Adrenal gland (tissue), 12 donors: ENCODE measurements around the gene PER3. TPM values are rescaled to one million over a fixed set of nuclear protein-coding genes. Genes with fewer than 3 reads are reported as not detected.

Experiments
- DNase-seq, 7 donors: peaks; one replicate each; pipeline ENCODE4 v3.0.0-alpha.2; 2019 to 2020
- H3K27ac ChIP-seq, 5 donors: fragments of 200-600 bp; sonication (generic) in 4 of 5; 1 replicate in 3 of 5; 2 replicates in 2 of 5; pipeline versions ENCODE4 v1.5.1 to v1.8.0; 2016 to 2020; ENCODE audit warnings: mild to moderate bottlenecking in 1 of 5
- H3K27me3 ChIP-seq: fragments of 200-600 bp; 2 replicates; pipeline ENCODE4 v1.8.0; 2021
- H3K36me3 ChIP-seq, 2 donors: fragments of 200-600 bp; replicated peaks in 1 of 2; 1 replicate in 1 of 2; 2 replicates in 1 of 2; pipeline versions ENCODE4 v1.5.1 to v1.8.0; 2018 to 2022
- H3K4me1 ChIP-seq, 2 donors: fragments of 200-600 bp; replicated peaks in 1 of 2; 1 replicate in 1 of 2; 2 replicates in 1 of 2; pipeline versions ENCODE4 v1.5.1 to v1.8.0; 2018 to 2021
- H3K4me3 ChIP-seq, 4 donors: fragments of 200-600 bp; sonication (generic) in 3 of 4; one replicate each; pipeline ENCODE4 v1.5.1; 2016 to 2018
- H3K9me3 ChIP-seq, 3 donors: fragments of 200-600 bp; sonication (generic) in 1 of 3; replicated peaks in 1 of 3; 1 replicate in 2 of 3; 2 replicates in 1 of 3; pipeline versions ENCODE4 v1.5.1 to v1.8.0; 2016 to 2021
- CTCF ChIP-seq, 6 experiments: fragments of 450-650 bp in 4 of 6; fragments of 200-600 bp in 2 of 6; sonication (generic) in 1 of 6; IDR thresholded peaks; 1 replicate in 5 of 6; 2 replicates in 1 of 6; pipeline versions ENCODE4 v1.5.1 to v1.8.0; 2016 to 2021; ENCODE audit warnings: antibody characterized with exemption in 6 of 6, mild to moderate bottlenecking in 2 of 6, moderate library complexity in 1 of 6
- POLR2A ChIP-seq, 2 donors: fragments of 450-650 bp; IDR thresholded peaks; one replicate each; pipeline ENCODE4 v1.6.1; 2017; ENCODE audit warnings: antibody characterized with exemption in 2 of 2, mild to moderate bottlenecking in 2 of 2, moderate library complexity in 1 of 2
- WGBS, 4 donors: extraction: QIAGEN DNeasy Blood & Tissue Kit in 2 of 4; methylation state at CpG; one replicate each; pipeline versions ENCODE4 v1.1.5 to v1.1.7; 2013 to 2017; 5-methylcytosine and 5-hydroxymethylcytosine counted together
- intact Hi-C, 2 donors: fragments of 100-400 bp; cut with DNase I; formaldehyde crosslinking; loops; one replicate each; pipeline versions ENCODE4 v1.14.1 to v1.15.0; 2022 to 2023
- polyA plus RNA-seq, 3 donors: library from polyadenylated mRNA; stranded (reverse); fragments of 200-250 nt in 2 of 3; fragments of 350-450 nt in 1 of 3; fragmentation: Illumina TruSeq in 1 of 3; extraction: RNeasy Lipid Tissue Mini Kit (QIAGEN cat#74804) in 1 of 3; gene quantifications; one replicate each; pipeline ENCODE4 v1.2.3, GENCODE V29; 2013 to 2014
- total RNA-seq, 9 donors: library from RNA; depleted of rRNA in 4 of 9; stranded (reverse); fragments of >200 nt in 4 of 9; fragments of 120-200 nt in 1 of 9; fragmentation: NEBNext Ultra II Directional in 1 of 9; extraction: Animal tissue kit (Norgen Biotek cat#: 25700) in 1 of 9; gene quantifications; one replicate each; pipeline versions ENCODE4 v1.1.0 to v1.2.4, GENCODE V29; 2013 to 2023
- donor health status: healthy with polysubstance abuse.
- donor health status: Bipolar disorder and iron deficiency.
- donor health status: DM: yes; HTN: yes; CAD: no.
- donor health status: DM: no; HTN: no; CAD: no.
- donor health status: DM: no; HTN: no; CAD: no.
- donor health status: DM: yes; HTN: yes; CAD: no.

PER3 gene
- total and polyA plus RNA-seq, 12 donors, result 8.8 to 29.0 (median 16.9) TPM

- intact Hi-C loops, result no loop called here
- TF ChIP-seq POLR2A (IDR thresholded peaks at IDR 0.05) (no peak), CTCF (IDR thresholded peaks at IDR 0.05) (no peak)
- 72 to 91% (median 87%) methylated on average over 10 to 16 of the region's 16 CpGs for WGBS, 4 donors
Observed at GRCh38 chr1:7865978-7866377, 81.9 kb downstream of the PER3 start.

GRCh38 chr1:7868070-7868780 lies 84.1 kb downstream of the PER3 start:
- 57 to 81% (median 68%) methylated on average over 9 to 10 of the region's 10 CpGs for WGBS, 4 donors

More at GRCh38 chr1:7865978-7866377, 81.9 kb downstream of the PER3 start:
- H3K9me3 ChIP-seq, result no peaks in the 10 kb centered on the region
- peak in 1 of 7 donors; percentile 11 for DNase-seq
- no peaks in the 10 kb centered on the region for H3K27me3 ChIP-seq
- no peaks in the 10 kb centered on the region for H3K36me3 ChIP-seq
- no peak overlapping the region for H3K27ac ChIP-seq
- no peak overlapping the region for H3K4me3 ChIP-seq
- no peaks in the 10 kb centered on the region for H3K4me1 ChIP-seq

GRCh38 chr1:7869136-7869920 lies 85.2 kb downstream of the PER3 start:
- Histone ChIP-seq H3K27me3 (no peaks in the 10 kb centered on the region), H3K36me3 (no peaks in the 10 kb centered on the region), H3K27ac (no peak overlapping the region), H3K9me3 (no peaks in the 10 kb centered on the region), H3K4me3 (no peak overlapping the region), H3K4me1 (no peaks in the 10 kb centered on the region)
- TF ChIP-seq POLR2A (IDR thresholded peaks at IDR 0.05), result no peak
- TF ChIP-seq CTCF (IDR thresholded peaks at IDR 0.05), result no peak
- intact Hi-C loops, result no loop called here
- 57 to 77% (median 62%) methylated on average over 16 of the region's 16 CpGs for WGBS, 4 donors
- DNase-seq, result peak; percentile 24 to 67 (median 56)

More at GRCh38 chr1:7868070-7868780, 84.1 kb downstream of the PER3 start:
- H3K9me3 ChIP-seq, result no peaks in the 10 kb centered on the region
- peak in 1 of 7 donors; percentile 31 for DNase-seq
- H3K27me3 ChIP-seq, result no peaks in the 10 kb centered on the region
- no peak overlapping the region for H3K4me3 ChIP-seq
- H3K4me1 ChIP-seq, result no peaks in the 10 kb centered on the region
- no peaks in the 10 kb centered on the region for H3K36me3 ChIP-seq
- TF ChIP-seq POLR2A (IDR thresholded peaks at IDR 0.05) (no peak), CTCF (IDR thresholded peaks at IDR 0.05) (no peak)
- intact Hi-C loops, result no loop called here
- no peak overlapping the region for H3K27ac ChIP-seq

GRCh38 chr1:7871136-7871535 lies 87.0 kb downstream of the PER3 start:
- TF ChIP-seq CTCF (IDR thresholded peaks at IDR 0.05) (no peak), POLR2A (IDR thresholded peaks at IDR 0.05) (no peak)
- no peaks in the 10 kb centered on the region for H3K36me3 ChIP-seq
- no peaks in the 10 kb centered on the region for H3K27me3 ChIP-seq
- peak in 1 of 7 donors; percentile 9 for DNase-seq
- H3K4me3 ChIP-seq, result no peak overlapping the region
- 73 to 82% (median 79%) methylated on average over 6 of the region's 6 CpGs for WGBS, 4 donors
- H3K27ac ChIP-seq, result no peak overlapping the region
- H3K4me1 ChIP-seq, result no peaks in the 10 kb centered on the region
- intact Hi-C loops, result no loop called here
- H3K9me3 ChIP-seq, result no peaks in the 10 kb centered on the region
